HUDEP-2 (cell line): ENCODE data around the gene FBXO27.
A peak's percentile ranks its signal among the peaks of the same experiment; 100 is the strongest.
"Not testable (repeated sequence)": the region's sequence is repeated elsewhere in the genome, so short reads cannot be mapped to it uniquely, and the experiment has no call there.

Experiments used
- DNase-seq, 76 experiments: peaks; one replicate each; lab custom pipeline; 2025; ENCODE audit not compliant: unreplicated experiment in 76 of 76; lab: John Stamatoyannopoulos, UW

Gene FBXO27

GRCh38 chr19:38989066-38989605 lies 43.2 kb downstream of the FBXO27 start:
- no peak for DNase-seq

- DNase-seq: not testable (repeated sequence)
Measured at GRCh38 chr19:38988627-38989026, 43.7 kb downstream of the FBXO27 start.

GRCh38 chr19:38987745-38988144 lies 44.6 kb downstream of the FBXO27 start:
- not testable (repeated sequence) for DNase-seq

- DNase-seq: no peak
Measured at GRCh38 chr19:38985262-38985661, 47.1 kb downstream of the FBXO27 start.

- no peak for DNase-seq
Measured at GRCh38 chr19:38980583-38981374, 51.6 kb downstream of the FBXO27 start.

GRCh38 chr19:38979812-38980211 lies 52.5 kb downstream of the FBXO27 start:
- peak in 29 of 76 experiments; percentile 3 to 68 (median 29) for DNase-seq

- no peak for DNase-seq
Measured at GRCh38 chr19:38978326-38978689, 54.0 kb downstream of the FBXO27 start.

- DNase-seq: no peak
Measured at GRCh38 chr19:38977445-38978325, 54.7 kb downstream of the FBXO27 start.

GRCh38 chr19:38975861-38976271 lies 56.5 kb downstream of the FBXO27 start:
- DNase-seq: no peak

- DNase-seq: no peak
Measured at GRCh38 chr19:38975214-38975860, 57.0 kb downstream of the FBXO27 start, which contains the start of gene FBXO17. FBXO17 (minus strand) TSS chr19:38975742; CDS start chr19:38950319, 25,423 bp downstream.

- no peak for DNase-seq
Measured at GRCh38 chr19:38974624-38975213, 57.6 kb downstream of the FBXO27 start.
